Measurements from ENCODE around the gene COQ9.
"Not testable (repeated sequence)": the region's sequence is repeated elsewhere in the genome, so short reads cannot be mapped to it uniquely, and the experiment has no call there.

The COQ9 gene

DNA sequence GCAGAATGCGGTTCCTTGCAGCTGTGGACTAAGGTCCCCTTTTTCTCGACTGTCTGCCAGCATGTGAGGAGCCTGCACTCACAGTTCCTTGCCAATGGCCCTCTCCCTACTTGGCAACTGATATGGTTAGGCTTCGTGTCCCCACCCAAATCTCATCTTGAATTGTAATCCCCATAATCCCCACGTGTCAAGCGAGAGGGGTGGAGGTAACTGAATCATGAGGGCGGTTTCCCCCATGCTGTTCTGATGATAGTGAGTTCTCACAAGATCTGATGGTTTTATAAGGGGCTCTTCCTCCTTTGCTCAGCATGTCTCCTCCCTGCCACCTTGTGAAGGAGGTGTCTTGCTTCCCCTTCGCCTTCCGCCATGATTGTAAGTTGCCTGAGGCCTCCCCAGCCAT lies 20.0 kb upstream of the COQ9 start:
- DNase-seq (ENCODE audit: low read depth): no peak

GRCh38 chr16:57427824-57428223 lies 19.5 kb upstream of the COQ9 start:
- DNase-seq (ENCODE audit: low read depth): no peak

- no peak for DNase-seq (ENCODE audit: low read depth)
Measured at GRCh38 chr16:57430955-57431354, 16.3 kb upstream of the COQ9 start.

GRCh38 chr16:57432505-57432904 lies 14.8 kb upstream of the COQ9 start:
- DNase-seq (ENCODE audit: low read depth): no peak

- DNase-seq (ENCODE audit: low read depth): no peak
Measured at GRCh38 chr16:57432989-57433388, 14.3 kb upstream of the COQ9 start.

DNA sequence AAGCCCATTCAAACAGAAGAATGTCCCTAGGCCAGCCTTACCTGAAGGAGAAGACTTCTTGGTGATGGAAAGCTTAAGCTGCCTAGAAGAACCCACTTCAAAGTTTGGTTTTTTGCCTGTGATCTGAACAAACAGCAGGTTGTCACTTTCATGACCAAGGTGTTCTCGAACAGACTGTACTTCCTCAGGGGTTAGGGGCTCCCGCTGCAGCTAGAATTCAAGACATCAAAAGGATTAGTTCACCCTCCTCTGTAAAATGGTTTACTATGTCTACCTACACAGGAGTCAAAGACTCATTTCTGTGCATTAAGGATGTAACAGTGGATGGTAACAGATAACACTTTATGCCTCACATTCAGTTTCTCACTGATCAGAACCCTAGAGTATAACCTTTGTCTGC lies 13.3 kb upstream of the COQ9 start:
- DNase-seq (ENCODE audit: low read depth): no peak

GRCh38 chr16:57435838-57436237 lies 11.4 kb upstream of the COQ9 start:
- DNase-seq (ENCODE audit: low read depth): no peak

- DNase-seq (ENCODE audit: low read depth): not testable (repeated sequence)
Measured at GRCh38 chr16:57439947-57440346, 7.3 kb upstream of the COQ9 start.

DNA sequence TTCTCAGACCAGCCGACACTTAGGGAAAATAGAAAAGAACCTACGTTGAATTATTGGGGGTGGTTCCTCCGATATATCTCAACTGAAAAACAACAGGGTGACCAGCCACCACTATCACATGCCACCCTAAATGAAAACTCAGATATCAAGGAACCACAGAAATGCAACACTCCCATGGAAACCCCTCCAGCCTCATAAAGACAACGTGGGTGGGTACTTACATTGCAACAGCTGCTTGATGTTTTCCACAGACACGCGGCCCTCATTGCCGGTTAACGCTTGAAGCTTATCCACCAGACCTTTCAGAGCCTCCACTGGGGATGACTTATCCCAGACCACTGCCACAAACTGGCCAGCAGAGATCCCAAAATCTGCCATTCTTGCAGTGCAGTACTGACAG lies 6.7 kb upstream of the COQ9 start:
- DNase-seq (ENCODE audit: low read depth): not testable (repeated sequence)

GRCh38 chr16:57444711-57445110 lies 2.6 kb upstream of the COQ9 start:
- DNase-seq (ENCODE audit: low read depth): no peak

- no peak for DNase-seq (ENCODE audit: low read depth)
Measured at GRCh38 chr16:57445510-57445909, 1.8 kb upstream of the COQ9 start.

GRCh38 chr16:57446531-57447185 lies 621 bp upstream of the COQ9 start:
- peak; percentile 6 for DNase-seq (ENCODE audit: low read depth)

DNA sequence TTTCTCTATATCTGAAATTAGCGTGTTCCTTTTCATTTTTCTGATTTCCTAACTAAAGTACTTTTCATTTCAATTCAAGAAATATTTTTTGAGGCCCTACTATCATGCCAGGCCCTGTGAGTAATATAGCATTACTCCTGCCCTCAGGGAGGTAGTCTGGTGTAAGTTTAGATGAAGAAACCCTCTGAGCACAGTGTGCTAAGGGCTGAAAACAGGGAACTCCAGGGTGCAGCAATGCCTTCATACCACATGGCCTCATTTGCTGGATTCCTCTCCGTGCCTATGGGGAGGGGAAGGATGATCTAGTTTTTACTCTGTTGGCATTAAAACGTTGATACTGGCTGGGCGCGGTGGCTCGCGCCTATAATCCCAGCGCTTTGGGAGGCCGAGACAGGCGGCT lies 4.7 kb downstream of the COQ9 start:
- DNase-seq (ENCODE audit: low read depth): no peak

GRCh38 chr16:57462209-57462977 lies 15.1 kb downstream of the COQ9 start, which contains the start of gene POLR2C:
Gene POLR2C (plus strand): TSS chr16:57462679. CDS start chr16:57462725, 46 bp downstream.
- DNase-seq (ENCODE audit: low read depth): peak; percentile 94

DNA sequence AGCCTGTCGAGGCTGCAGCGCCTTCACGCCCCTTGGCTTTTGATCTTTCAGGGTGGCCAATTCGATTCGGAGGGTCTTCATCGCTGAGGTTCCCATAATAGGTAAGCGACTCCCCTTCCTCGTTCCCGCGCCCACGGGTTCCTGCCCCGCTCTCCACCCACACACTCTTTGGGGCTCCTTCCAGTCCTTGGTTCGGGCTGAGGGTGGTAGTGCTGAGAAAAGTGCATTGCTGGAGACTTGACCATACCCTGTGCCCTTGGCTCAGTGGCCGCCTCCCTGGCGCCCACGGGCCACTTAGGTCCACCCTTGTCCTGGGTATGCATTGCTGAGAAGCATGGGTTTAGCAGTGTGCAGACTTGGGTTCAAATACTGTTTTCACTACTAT lies 15.7 kb downstream of the COQ9 start:
- no peak for DNase-seq (ENCODE audit: low read depth)

DNA sequence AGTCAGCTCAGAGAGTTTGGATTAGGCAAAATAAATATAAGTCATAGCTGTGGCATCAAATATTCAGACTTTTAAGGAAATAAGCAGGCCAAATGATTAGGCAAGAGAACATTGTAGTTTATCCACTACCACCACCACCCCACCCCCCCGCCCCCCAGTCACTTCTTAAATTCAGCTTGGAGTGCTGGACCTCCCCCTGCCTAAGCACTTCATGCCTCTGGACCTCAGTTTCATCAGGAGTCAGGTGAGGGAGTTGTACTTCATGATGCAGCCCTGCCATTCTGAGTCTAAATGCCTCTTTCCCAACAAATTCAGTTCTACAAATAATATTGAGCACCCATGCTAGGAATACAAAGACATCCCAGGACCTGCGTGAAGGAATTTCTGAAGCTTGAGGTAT lies 17.2 kb downstream of the COQ9 start:
- no peak for DNase-seq (ENCODE audit: low read depth)

- no peak for DNase-seq (ENCODE audit: low read depth)
Measured at GRCh38 chr16:57468346-57468745, 21.1 kb downstream of the COQ9 start.

GRCh38 chr16:57469046-57469445 lies 21.8 kb downstream of the COQ9 start:
- DNase-seq (ENCODE audit: low read depth): no peak

- DNase-seq (ENCODE audit: low read depth): no peak
Measured at GRCh38 chr16:57469917-57470470, 22.7 kb downstream of the COQ9 start.

DNA sequence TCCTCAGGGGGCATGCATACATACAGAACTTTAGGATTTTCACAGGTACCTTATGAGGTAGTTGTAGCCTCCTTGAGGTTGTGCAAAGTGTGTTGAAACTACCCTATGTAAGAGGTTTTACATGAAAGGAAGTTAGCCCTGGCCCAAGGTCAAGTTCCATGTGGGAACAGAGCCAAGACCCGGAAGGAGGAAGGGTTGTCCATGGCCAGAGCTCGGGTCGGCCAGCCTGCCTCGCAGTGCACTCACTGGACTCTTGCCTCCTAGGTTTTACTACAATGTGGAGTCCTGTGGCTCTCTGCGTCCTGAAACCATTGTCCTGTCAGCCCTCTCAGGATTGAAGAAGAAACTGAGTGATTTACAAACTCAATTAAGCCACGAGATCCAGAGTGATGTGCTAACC lies 23.4 kb downstream of the COQ9 start:
- DNase-seq (ENCODE audit: low read depth): no peak

- DNase-seq (ENCODE audit: low read depth): no peak
Measured at GRCh38 chr16:57471209-57471608, 23.9 kb downstream of the COQ9 start.

- no peak for DNase-seq (ENCODE audit: low read depth)
Measured at GRCh38 chr16:57471852-57472664, 24.8 kb downstream of the COQ9 start.

DNA sequence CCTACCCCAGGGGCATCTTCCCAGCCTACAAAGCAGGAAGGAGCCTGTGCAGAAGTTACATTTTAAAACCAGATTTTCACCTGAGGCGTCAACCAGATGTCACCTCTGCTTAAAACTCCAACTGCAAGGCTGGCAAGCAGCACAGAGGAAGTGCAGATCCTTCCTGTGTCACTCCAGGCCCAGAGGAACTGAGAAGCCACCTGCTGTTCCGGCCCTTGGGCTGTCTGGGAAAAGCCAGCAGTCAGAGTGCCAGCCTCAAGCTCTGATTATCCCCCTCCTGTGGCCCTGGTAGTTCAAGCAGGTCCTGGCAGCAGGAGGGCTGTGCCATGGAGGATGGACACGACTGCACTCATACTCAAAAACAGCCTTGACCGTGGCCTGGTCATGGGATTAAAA lies 25.4 kb downstream of the COQ9 start:
- DNase-seq (ENCODE audit: low read depth): no peak
